HG03025 (cell line): ENCODE data around the gene PSAT1.
A peak's percentile ranks its signal among the peaks of the same experiment; 100 is the strongest.

Experiments
- ATAC-seq: cut with Tn5 transposase; IDR thresholded peaks from one replicate; pipeline ENCODE4 v1.9.1; 2021; ENCODE audit warnings: mild to moderate bottlenecking, moderate library complexity; ENCODE audit not compliant: unreplicated experiment, low FRiP score

PSAT1 gene

GRCh38 chr9:78358329-78359051, 61.6 kb downstream of the PSAT1 start:
- no peak for ATAC-seq

- no peak for ATAC-seq
Measured at GRCh38 chr9:78363221-78363620, 66.3 kb downstream of the PSAT1 start.

GRCh38 chr9:78365748-78366697, 69.1 kb downstream of the PSAT1 start:
- no peak for ATAC-seq

- no peak for ATAC-seq
Measured at GRCh38 chr9:78366827-78367226, 69.9 kb downstream of the PSAT1 start.

GRCh38 chr9:78368236-78368635, 71.3 kb downstream of the PSAT1 start:
- no peak for ATAC-seq

- peak; percentile 61 for ATAC-seq
Measured at GRCh38 chr9:78369639-78370219, 72.8 kb downstream of the PSAT1 start.

GRCh38 chr9:78370991-78371390, 74.1 kb downstream of the PSAT1 start:
- no peak for ATAC-seq

- no peak for ATAC-seq
Measured at GRCh38 chr9:78371981-78372380, 75.1 kb downstream of the PSAT1 start.
